Measurements from ENCODE around the gene GALNT17.

The GALNT17 gene

GRCh38 chr7:71649812-71650211 is 517.9 kb downstream of the GALNT17 start:
- no peak for DNase-seq

- no peak for DNase-seq
Observed at GRCh38 chr7:71650653-71651337, 518.9 kb downstream of the GALNT17 start.

GRCh38 chr7:71652510-71652909 is 520.6 kb downstream of the GALNT17 start:
- no peak for DNase-seq

- DNase-seq: no peak
Observed at GRCh38 chr7:71657386-71657785, 525.4 kb downstream of the GALNT17 start.

- no peak for DNase-seq
Observed at GRCh38 chr7:71659622-71660021, 527.7 kb downstream of the GALNT17 start.

- no peak for DNase-seq
Observed at GRCh38 chr7:71661671-71662224, 529.8 kb downstream of the GALNT17 start.

- no peak for DNase-seq
Observed at GRCh38 chr7:71665716-71666115, 533.8 kb downstream of the GALNT17 start.

- DNase-seq: no peak
Observed at GRCh38 chr7:71668572-71668971, 536.6 kb downstream of the GALNT17 start.

GRCh38 chr7:71679480-71679879 is 547.5 kb downstream of the GALNT17 start:
- DNase-seq: no peak

- no peak for DNase-seq
Observed at GRCh38 chr7:71682181-71682580, 550.2 kb downstream of the GALNT17 start.

- no peak for DNase-seq
Observed at GRCh38 chr7:71682841-71683781, 551.2 kb downstream of the GALNT17 start.

GRCh38 chr7:71687286-71687685 is 555.3 kb downstream of the GALNT17 start:
- no peak for DNase-seq

- DNase-seq: no peak
Observed at GRCh38 chr7:71687831-71688599, 556.1 kb downstream of the GALNT17 start.

GRCh38 chr7:71691538-71691937 is 559.6 kb downstream of the GALNT17 start:
- no peak for DNase-seq

- DNase-seq: no peak
Observed at GRCh38 chr7:71694665-71695064, 562.7 kb downstream of the GALNT17 start.

GRCh38 chr7:71695186-71695585 is 563.2 kb downstream of the GALNT17 start:
- no peak for DNase-seq

GRCh38 chr7:71696511-71696910 is 564.6 kb downstream of the GALNT17 start:
- no peak for DNase-seq

- no peak for DNase-seq
Observed at GRCh38 chr7:71697400-71697799, 565.5 kb downstream of the GALNT17 start.

- DNase-seq: no peak
Observed at GRCh38 chr7:71705217-71705616, 573.3 kb downstream of the GALNT17 start.

GRCh38 chr7:71705901-71706596 is 574.1 kb downstream of the GALNT17 start:
- no peak for DNase-seq

- no peak for DNase-seq
Observed at GRCh38 chr7:71706597-71706975, 574.6 kb downstream of the GALNT17 start.

- no peak for DNase-seq
Observed at GRCh38 chr7:71707041-71707440, 575.1 kb downstream of the GALNT17 start.

Data from NCI-H1048 (cell line).